Keratinocyte (primary cell): ENCODE data around the gene LIN7A.

Source experiments
- EZH2 ChIP-seq: IDR thresholded peaks from one replicate; pipeline ENCODE4 v1.6.1; 2012; ENCODE audit warnings: inconsistent platforms, mild to moderate bottlenecking, low read length, moderate library complexity
- TF ChIP-seq, protein P1 (sequence below), 3 experiments: IDR thresholded peaks in 1 of 3; conservative IDR thresholded peaks in 1 of 3; optimal IDR thresholded peaks in 1 of 3; 2 replicates in 2 of 3; 3 replicates in 1 of 3; pipeline versions ENCODE3 to v1.5.1; 2011; ENCODE audit warnings: low read length in 3 of 3, mild to moderate bottlenecking in 3 of 3, moderate library complexity in 2 of 3, control low read depth in 1 of 3, inconsistent platforms in 1 of 3; ENCODE audit not compliant: insufficient read depth in 2 of 3; ENCODE audit errors: extremely low read depth in 1 of 3

DNA sequence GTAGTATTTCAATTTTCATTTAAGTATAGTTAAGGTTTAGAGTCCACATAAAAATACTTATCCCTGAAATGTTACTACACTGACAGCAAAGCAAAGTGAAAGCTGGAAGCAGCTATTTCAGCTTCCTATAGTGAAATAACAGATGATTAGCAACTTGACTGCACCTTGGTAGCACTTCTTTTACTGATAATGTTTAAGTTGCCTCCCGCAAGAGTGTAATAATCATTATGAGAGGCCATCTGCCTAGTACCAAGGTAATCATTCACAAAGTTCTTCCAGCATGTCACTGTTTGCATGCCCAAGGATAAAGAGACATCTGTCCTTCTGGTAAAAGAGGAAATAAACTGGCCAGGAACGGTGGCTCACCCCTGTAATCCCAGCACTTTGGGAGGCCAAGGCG is 69.8 kb downstream of the LIN7A start:
- TF ChIP-seq, protein P1, sequence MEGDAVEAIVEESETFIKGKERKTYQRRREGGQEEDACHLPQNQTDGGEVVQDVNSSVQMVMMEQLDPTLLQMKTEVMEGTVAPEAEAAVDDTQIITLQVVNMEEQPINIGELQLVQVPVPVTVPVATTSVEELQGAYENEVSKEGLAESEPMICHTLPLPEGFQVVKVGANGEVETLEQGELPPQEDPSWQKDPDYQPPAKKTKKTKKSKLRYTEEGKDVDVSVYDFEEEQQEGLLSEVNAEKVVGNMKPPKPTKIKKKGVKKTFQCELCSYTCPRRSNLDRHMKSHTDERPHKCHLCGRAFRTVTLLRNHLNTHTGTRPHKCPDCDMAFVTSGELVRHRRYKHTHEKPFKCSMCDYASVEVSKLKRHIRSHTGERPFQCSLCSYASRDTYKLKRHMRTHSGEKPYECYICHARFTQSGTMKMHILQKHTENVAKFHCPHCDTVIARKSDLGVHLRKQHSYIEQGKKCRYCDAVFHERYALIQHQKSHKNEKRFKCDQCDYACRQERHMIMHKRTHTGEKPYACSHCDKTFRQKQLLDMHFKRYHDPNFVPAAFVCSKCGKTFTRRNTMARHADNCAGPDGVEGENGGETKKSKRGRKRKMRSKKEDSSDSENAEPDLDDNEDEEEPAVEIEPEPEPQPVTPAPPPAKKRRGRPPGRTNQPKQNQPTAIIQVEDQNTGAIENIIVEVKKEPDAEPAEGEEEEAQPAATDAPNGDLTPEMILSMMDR (optimal IDR thresholded peaks at IDR 0.05 in 1 of 3, IDR thresholded peaks at IDR 0.05 in 1 of 3, conservative IDR thresholded peaks at IDR 0.05 in 1 of 3; ENCODE audit: extremely low read depth in 1 of 3, insufficient read depth in 2 of 3, low read length in 3 of 3): no peak
- TF ChIP-seq EZH2: no peak
